Measurements from ENCODE around the gene KCNH1.

The KCNH1 gene

GRCh38 chr1:211133836-211134669 lies at the start of gene KCNH1:
Gene KCNH1 (minus strand): TSS chr1:211134148. CDS start chr1:211133945, 203 bp downstream.
- peak; percentile 93 for DNase-seq

GRCh38 chr1:211182746-211183145 lies 48.8 kb upstream of the KCNH1 start:
- no peak for DNase-seq

- no peak for DNase-seq
Measured at GRCh38 chr1:211174375-211174774, 40.4 kb upstream of the KCNH1 start.

- no peak for DNase-seq
Measured at GRCh38 chr1:211172657-211173056, 38.7 kb upstream of the KCNH1 start.

GRCh38 chr1:211169353-211169752 lies 35.4 kb upstream of the KCNH1 start:
- DNase-seq, result no peak

- no peak for DNase-seq
Measured at GRCh38 chr1:211158866-211159265, 24.9 kb upstream of the KCNH1 start.

- DNase-seq, result no peak
Measured at GRCh38 chr1:211155040-211155439, 21.1 kb upstream of the KCNH1 start.

GRCh38 chr1:211153932-211154331 lies 20.0 kb upstream of the KCNH1 start:
- no peak for DNase-seq

- no peak for DNase-seq
Measured at GRCh38 chr1:211148366-211148765, 14.4 kb upstream of the KCNH1 start.

GRCh38 chr1:211145944-211146343 lies 12.0 kb upstream of the KCNH1 start:
- DNase-seq, result no peak

- DNase-seq, result no peak
Measured at GRCh38 chr1:211135342-211135950, 1.5 kb upstream of the KCNH1 start.

GRCh38 chr1:211133393-211133835 lies 534 bp downstream of the KCNH1 start:
- DNase-seq, result no peak

- DNase-seq, result no peak
Measured at GRCh38 chr1:211132721-211133392, 1.1 kb downstream of the KCNH1 start.

- DNase-seq, result no peak
Measured at GRCh38 chr1:211129776-211130175, 4.2 kb downstream of the KCNH1 start.

- DNase-seq, result no peak
Measured at GRCh38 chr1:211127166-211127565, 6.8 kb downstream of the KCNH1 start.

GRCh38 chr1:211126622-211127021 lies 7.3 kb downstream of the KCNH1 start:
- no peak for DNase-seq

GRCh38 chr1:211118407-211119102 lies 15.4 kb downstream of the KCNH1 start:
- no peak for DNase-seq

GRCh38 chr1:211114446-211114845 lies 19.5 kb downstream of the KCNH1 start:
- DNase-seq, result no peak

GRCh38 chr1:211113566-211113965 lies 20.4 kb downstream of the KCNH1 start:
- no peak for DNase-seq

GRCh38 chr1:211111351-211111750 lies 22.6 kb downstream of the KCNH1 start:
- DNase-seq, result no peak

GRCh38 chr1:211101481-211101880 lies 32.5 kb downstream of the KCNH1 start:
- no peak for DNase-seq

- no peak for DNase-seq
Measured at GRCh38 chr1:211099393-211099792, 34.6 kb downstream of the KCNH1 start.

GRCh38 chr1:211095381-211095780 lies 38.6 kb downstream of the KCNH1 start:
- no peak for DNase-seq

Data from activated CD8-positive, alpha-beta memory T cell treated with anti-CD3 and anti-CD28 coated beads, Interleukin-2, amount 50 U/mL, for 48 hours (primary cell).